HL-60/S4 treated with retinoic acid at 250 ng/mL for 4 days and 3 days (cell line): Measurements from ENCODE around the gene IL1RAPL2.
"Not testable (repeated sequence)": the region's sequence is repeated elsewhere in the genome, so short reads cannot be mapped to it uniquely, and the experiment has no call there.

Experiments
- in situ Hi-C: fragments of 300-500 bp; cut with MboI; formaldehyde crosslinking; loops from 2 replicates; pipeline ENCODE4 v1.7.0; 2022; ENCODE audit warnings: low sequenced_read_pairs

The IL1RAPL2 gene

GRCh38 chrX:104565791-104566680 is at the start of gene IL1RAPL2:
IL1RAPL2 (plus strand) TSS chrX:104566199.
- in situ Hi-C loops: no loop called here

DNA sequence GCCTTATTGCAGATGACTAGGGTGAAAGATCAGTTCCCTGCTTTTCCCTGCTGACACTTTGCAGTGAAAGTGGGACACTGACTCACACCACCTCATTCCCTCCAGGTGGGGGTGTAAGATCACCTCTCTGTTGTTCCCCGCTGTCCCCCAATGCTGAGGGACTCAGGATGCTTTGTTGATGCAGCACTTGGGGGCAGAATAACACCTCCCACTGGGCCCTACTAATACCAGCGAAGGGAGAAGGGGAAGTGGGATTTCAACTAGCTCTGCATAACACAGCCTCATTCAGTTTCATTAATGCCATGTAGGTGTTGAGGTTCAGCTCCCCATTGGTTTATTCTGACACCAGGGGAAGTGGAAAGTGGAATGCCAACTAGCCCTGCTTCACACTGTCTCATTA is 43.6 kb upstream of the IL1RAPL2 start:
- in situ Hi-C loops: no loop called here

DNA sequence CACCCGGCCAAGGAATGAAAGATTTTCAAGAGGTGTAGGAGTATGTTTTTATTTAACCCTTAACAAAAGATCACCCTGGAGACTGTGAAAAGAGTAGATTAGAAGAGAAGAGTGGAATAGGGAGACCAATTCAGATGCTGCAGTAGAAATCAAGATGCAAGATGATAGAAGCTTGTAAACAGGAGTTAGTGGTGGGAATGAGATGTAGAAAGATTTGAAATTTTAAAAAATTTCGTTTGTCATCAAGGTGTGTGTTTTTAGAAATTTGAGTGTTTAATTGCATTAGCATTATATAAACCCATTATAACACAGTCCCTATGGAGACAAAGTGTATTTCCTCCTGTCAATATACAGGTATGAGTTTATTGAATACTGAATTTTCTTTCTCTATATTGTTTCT is 42.1 kb upstream of the IL1RAPL2 start:
- in situ Hi-C loops: no loop called here

GRCh38 chrX:104539081-104539480 is 26.9 kb upstream of the IL1RAPL2 start:
- in situ Hi-C loops: no loop called here

GRCh38 chrX:104542447-104542846 is 23.6 kb upstream of the IL1RAPL2 start:
- in situ Hi-C loops: not testable (repeated sequence)

- in situ Hi-C loops: no loop called here
These were observed 1.7 kb upstream of the IL1RAPL2 start for GRCh38 chrX:104564335-104564734.

DNA sequence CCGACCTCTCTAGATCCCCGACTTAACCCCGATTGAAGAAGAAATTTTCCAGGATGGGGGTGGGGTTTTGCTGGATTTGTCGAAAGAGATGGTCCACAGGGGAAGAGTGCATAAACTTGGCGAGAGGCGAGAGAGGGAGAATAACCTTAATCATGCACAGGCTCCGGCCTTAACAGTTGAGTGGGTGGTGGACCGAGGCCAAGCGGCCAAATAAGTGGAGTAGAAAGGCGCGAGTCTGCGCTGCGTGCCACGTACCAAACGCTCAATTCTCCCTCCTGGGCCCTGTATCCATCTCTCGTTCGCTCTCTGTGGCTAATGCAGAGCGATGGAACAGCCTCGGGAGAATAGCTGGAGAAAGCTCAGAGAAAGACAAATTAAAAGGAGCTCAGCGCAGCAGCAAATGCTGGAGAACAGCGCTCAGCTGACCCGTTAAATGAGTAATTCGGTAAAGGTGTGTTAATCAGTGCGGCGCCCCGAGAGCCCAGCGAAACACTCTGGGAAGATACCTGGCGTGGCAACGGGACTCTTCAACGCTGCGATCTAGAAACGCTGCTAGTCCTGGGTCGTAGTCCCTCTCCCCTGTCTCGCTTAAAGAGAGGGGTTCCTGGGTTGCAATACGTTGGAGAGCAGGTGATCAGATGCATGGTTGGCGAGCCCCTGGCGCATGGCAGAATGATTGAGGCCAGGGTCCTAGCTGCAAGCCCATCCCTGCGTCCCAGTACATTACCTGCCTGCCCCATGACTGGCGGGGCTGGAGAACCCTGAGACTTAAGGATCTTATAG is 887 bp upstream of the IL1RAPL2 start:
- in situ Hi-C loops: no loop called here

GRCh38 chrX:104566681-104567501 is 892 bp downstream of the IL1RAPL2 start:
- in situ Hi-C loops: no loop called here

DNA sequence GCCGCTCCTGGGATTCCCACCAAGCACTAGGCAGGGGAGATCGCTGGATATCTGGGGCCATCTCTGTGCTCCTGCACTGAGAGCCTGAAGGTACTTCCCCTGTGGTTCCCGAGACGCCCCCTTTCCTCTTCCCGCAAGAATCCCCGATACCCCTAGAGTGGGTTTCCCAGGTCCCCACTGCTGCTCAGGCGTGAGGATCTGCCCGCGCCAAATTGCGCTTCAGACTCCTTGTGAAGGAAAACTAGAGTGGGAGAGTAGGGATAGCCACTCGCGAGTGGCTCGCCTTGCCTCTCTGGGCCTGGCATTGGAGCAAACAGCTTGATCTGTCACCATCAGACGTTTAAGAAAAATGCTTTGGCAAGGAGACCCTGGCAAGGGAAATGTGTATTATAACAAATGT is 1.5 kb downstream of the IL1RAPL2 start:
- in situ Hi-C loops: no loop called here

GRCh38 chrX:104568304-104568915 is 2.4 kb downstream of the IL1RAPL2 start:
- in situ Hi-C loops: no loop called here

- in situ Hi-C loops: no loop called here
These were observed 52.3 kb downstream of the IL1RAPL2 start for GRCh38 chrX:104618106-104618895.

DNA sequence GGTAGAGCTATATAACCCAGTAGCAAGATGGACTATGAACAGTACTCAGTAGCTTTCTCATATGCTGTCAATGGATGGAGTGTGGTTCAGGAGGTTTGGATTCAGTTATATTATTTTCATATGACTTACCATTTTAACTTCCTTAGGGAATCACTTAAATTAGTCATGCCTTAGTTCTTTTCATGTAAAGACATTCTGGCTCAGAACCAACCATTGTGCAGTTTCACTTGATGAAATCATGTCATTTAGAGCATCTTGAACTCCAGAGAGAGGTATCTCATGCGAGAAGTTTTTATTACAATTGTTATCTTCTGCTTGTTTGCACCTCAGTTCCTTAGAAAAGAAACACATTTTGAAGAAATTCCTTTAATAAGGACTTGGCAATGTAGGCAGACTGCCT is 55.8 kb downstream of the IL1RAPL2 start:
- in situ Hi-C loops: no loop called here

DNA sequence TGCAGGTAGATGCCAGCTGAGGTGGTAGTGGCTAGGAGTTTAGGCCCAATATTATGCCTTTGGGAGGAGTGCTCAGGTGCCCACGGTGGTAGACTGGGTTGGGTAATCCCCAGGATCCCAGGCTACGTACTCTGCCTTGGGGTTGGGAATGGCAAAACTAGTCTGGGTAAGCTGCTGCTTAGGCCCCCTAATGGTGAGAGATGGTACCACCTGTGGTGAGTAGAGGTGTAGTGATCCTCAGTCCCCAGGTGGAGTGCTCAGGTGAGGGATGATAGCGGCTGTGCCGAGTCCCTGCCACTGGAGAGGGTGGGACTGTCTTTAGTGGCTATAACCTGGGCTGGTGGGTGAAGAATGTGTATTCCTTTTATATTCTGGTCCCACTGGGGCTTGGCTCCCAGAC is 75.2 kb downstream of the IL1RAPL2 start:
- in situ Hi-C loops: no loop called here

GRCh38 chrX:104647084-104647483 is 81.1 kb downstream of the IL1RAPL2 start:
- in situ Hi-C loops: no loop called here

DNA sequence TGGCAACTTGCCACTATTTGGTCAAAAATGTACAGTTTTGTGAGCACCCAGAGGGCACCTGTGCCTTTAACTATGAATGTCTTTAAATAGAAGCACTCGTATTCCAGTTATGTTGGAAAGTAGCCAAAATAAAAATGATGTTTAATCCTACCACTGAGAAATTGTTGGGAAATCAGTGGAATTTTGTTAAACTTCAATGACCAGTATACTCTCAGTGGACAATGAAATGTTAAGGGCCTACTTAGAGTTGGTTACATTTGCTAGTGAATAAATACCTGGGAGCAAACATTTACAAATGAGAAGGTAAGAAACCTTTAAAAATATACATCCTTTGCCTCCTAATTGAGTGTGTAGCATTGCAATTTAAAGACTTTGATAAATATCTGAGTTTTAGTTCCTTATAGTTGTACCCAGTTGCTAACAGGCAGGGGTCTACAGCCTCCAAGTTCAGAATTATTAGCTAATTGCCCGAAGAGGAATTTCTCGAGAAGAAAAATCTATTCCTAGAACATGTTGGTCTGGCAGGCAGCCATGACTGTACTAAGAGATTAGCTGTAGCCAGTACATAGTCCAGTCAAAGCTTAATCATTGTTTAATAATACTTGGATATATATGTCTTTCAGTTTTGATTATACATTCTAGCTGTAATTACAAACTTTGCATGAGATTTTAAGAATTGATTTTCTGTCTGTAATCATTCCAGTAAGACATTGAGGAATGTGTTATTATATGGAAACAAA is 93.2 kb downstream of the IL1RAPL2 start:
- in situ Hi-C loops: no loop called here

DNA sequence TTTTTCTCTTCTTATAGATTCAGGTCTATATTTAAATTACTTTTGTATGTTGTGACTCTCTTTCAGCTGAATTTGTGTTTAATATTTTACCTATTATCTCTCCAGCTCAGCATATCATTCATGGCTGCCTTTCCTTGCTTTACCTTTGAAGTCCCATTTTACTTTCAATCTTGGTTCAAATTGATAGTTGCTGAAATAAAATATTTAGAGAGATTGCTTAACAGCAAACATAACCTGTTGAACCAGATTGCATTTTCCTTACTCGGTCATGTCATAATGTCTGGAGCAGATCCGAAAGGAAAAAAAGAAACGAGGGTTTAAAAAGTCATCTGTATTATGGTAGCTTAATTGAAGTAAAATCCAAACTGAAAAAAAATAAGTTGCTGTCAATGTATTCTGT is 94.1 kb downstream of the IL1RAPL2 start:
- in situ Hi-C loops: no loop called here

DNA sequence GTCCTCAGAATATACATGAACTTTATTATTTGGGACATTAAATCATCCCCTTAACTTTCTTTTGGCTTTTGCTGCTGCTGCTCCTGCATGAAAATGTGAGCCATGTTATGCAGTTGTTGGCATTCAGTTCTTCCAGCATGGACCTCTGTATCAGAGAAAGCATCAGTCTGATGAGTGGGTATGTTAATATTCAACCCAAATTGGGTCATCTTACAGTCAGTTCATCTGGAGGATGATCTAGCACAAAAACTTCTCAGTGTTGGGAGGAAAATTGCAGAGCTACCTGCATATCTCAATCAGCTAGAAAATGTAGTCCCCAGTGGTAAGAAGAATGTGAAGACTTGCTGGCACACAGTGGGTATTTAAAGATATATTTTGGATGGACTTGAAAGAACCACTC is 96.7 kb downstream of the IL1RAPL2 start:
- in situ Hi-C loops: no loop called here

- in situ Hi-C loops: no loop called here
These were observed 99.7 kb downstream of the IL1RAPL2 start for GRCh38 chrX:104665691-104666090.

GRCh38 chrX:104668550-104668949 is 102.6 kb downstream of the IL1RAPL2 start:
- in situ Hi-C loops: no loop called here
